ENCODE results near the gene IQCH.

The IQCH gene

DNA sequence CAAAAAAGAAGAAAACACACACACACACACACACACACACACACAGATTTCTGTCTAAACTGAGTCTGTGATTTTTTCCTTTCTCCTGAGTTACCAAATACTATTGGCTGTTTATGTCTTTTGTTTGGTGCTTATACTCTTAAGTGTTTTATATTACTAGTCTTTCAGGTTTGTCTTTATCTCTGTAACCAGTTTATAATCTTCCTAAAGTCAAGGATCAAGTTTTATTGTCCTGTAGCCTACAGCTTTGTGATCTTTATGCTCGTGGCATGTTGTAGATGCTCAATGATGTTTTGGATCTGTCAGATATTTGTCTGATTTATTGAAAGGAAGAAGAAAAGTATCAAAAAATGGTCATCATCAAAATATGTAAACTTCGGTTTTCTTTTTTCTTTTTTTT lies 292.5 kb downstream of the IQCH start:
- Histone ChIP-seq H3K9ac (ENCODE audit: low read length) (no peak overlapping the region), H3K27me3 (ENCODE audit: control insufficient read depth, insufficient read depth, low read length) (no peaks in the 10 kb centered on the region), H3K9me3 (ENCODE audit: control insufficient read depth, low read length) (no peaks in the 10 kb centered on the region), H3K4me1 (ENCODE audit: control insufficient read depth, insufficient read depth, low read length) (peaks cover 12% of the 10 kb centered on the region), H3K4me3 (ENCODE audit: low read length) (no peak overlapping the region), H3K36me3 (ENCODE audit: control insufficient read depth, insufficient read depth, low read length) (peaks cover 8% of the 10 kb centered on the region)

DNA sequence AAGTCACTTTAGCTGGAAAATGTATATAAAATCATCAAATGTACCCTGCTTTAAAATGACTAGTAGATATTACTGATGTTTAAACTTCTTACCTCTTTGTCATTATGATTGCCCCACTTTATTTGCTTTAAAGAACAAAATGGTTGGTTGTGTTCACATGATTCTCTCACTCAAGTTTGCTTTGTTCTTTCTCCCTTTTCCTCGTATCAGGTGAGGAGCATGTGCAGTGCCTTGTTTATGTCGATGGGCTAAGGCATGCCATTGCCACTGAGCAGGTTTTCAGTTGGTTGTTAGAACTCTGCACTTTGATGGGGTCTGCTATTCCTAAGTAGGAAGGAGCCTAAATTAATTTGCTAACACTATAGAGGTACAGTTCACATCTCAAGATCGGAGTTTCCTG lies 293.2 kb downstream of the IQCH start:
- H3K9ac ChIP-seq (ENCODE audit: low read length) = no peak overlapping the region
- H3K4me1 ChIP-seq (ENCODE audit: control insufficient read depth, insufficient read depth, low read length) = peaks cover 12% of the 10 kb centered on the region
- no peaks in the 10 kb centered on the region for H3K9me3 ChIP-seq (ENCODE audit: control insufficient read depth, low read length)
- peaks cover 8% of the 10 kb centered on the region for H3K36me3 ChIP-seq (ENCODE audit: control insufficient read depth, insufficient read depth, low read length)
- H3K4me3 ChIP-seq (ENCODE audit: low read length) = no peak overlapping the region
- no peaks in the 10 kb centered on the region for H3K27me3 ChIP-seq (ENCODE audit: control insufficient read depth, insufficient read depth, low read length)

DNA sequence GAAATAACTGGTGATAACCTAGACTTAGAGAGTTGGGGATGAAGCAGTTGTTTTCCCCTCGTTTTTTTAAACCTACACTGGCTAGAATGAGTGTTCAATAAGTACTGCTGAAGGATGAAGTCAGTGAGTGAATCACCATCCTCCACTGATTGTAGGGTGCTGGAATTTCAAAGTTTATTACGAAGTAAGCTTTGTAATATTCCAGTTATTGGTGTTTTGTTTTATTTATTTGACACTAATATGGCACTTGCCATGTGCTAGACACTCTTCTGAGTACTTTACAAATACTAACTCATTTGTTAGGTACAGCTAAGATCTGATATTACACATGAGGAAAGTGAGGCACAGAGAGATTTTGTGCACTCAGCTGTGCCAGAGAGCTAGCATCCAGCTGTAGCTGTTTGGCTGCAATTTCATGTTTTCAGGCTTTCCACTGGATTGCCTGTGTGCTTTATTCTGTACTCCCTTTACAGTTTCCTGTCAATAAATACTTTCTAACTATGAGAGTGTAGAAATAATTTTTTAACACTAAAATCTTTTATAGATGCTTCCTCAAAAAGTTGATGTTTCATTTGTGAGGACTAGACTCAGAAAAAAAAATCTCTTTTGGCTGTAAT lies 293.8 kb downstream of the IQCH start:
- H3K36me3 ChIP-seq (ENCODE audit: control insufficient read depth, insufficient read depth, low read length) = peaks cover 8% of the 10 kb centered on the region
- no peaks in the 10 kb centered on the region for H3K9me3 ChIP-seq (ENCODE audit: control insufficient read depth, low read length)
- H3K9ac ChIP-seq (ENCODE audit: low read length) = no peak overlapping the region
- H3K27me3 ChIP-seq (ENCODE audit: control insufficient read depth, insufficient read depth, low read length) = no peaks in the 10 kb centered on the region
- peaks cover 7% of the 10 kb centered on the region for H3K4me1 ChIP-seq (ENCODE audit: control insufficient read depth, insufficient read depth, low read length)
- H3K4me3 ChIP-seq (ENCODE audit: low read length) = no peak overlapping the region

DNA sequence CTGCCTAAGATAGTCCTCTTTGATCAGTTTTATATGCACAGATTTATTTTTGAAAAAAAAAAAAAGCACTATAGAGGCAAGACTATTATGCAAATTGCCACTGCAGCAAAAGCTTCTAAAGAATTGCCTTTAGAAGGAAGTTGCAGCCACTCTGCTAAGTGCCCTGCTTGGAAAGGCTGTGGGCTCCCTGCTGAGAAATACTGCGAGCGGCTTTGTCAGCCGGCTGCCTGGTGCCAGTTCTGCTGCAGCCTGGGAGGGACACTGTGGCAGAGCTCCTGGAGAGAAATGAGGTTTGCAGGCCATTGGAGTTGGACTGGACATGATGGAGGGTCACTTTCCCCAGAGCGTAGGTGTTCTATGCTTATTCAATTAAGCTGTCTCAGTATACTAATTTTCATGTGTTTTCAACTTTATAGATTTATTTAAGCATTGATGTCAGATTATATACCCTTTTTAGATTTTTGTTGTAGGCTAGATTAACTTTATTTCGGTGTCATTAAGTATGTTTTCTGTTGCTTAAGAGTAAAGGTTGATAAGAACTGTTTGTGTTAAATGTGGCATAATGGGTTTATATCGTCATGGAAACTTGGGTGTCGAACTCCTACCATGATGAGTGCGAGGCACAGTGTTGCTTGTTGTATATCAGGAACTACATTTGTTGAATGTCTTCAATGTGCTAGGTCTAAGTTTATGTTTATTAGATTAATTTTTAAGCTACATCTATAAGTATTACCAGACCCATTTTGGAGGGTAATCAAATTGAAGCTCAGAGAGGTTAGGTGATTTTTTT lies 294.5 kb downstream of the IQCH start:
- Histone ChIP-seq H3K9me3 (ENCODE audit: control insufficient read depth, low read length) (no peaks in the 10 kb centered on the region), H3K27me3 (ENCODE audit: control insufficient read depth, insufficient read depth, low read length) (no peaks in the 10 kb centered on the region), H3K36me3 (ENCODE audit: control insufficient read depth, insufficient read depth, low read length) (peaks cover 8% of the 10 kb centered on the region), H3K9ac (ENCODE audit: low read length) (no peak overlapping the region), H3K4me3 (ENCODE audit: low read length) (no peak overlapping the region), H3K4me1 (ENCODE audit: control insufficient read depth, insufficient read depth, low read length) (peaks cover under 1% of the 10 kb centered on the region)

DNA sequence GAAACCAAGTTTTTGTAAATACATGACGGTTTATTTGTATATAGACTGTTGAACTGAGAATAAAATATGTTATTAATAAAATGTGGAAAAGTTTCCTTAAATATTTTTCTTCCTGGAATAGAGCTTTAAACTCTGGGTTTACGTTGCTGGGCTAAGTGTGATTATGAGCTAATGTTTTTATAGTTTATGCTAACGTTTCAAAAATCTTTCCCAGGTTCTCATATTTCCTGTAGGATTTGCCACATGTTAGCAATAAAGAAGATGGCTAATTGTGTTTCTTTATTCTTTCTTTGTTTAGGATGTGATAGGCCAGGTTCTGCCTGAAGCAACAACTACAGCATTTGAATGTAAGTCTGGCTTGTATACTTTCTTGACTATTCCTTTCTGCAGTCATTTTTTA lies 295.1 kb downstream of the IQCH start:
- Histone ChIP-seq H3K27me3 (ENCODE audit: control insufficient read depth, insufficient read depth, low read length) (no peaks in the 10 kb centered on the region), H3K36me3 (ENCODE audit: control insufficient read depth, insufficient read depth, low read length) (peaks cover 8% of the 10 kb centered on the region), H3K9me3 (ENCODE audit: control insufficient read depth, low read length) (no peaks in the 10 kb centered on the region), H3K9ac (ENCODE audit: low read length) (no peak overlapping the region), H3K4me3 (ENCODE audit: low read length) (no peak overlapping the region), H3K4me1 (ENCODE audit: control insufficient read depth, insufficient read depth, low read length) (no peaks in the 10 kb centered on the region)

DNA sequence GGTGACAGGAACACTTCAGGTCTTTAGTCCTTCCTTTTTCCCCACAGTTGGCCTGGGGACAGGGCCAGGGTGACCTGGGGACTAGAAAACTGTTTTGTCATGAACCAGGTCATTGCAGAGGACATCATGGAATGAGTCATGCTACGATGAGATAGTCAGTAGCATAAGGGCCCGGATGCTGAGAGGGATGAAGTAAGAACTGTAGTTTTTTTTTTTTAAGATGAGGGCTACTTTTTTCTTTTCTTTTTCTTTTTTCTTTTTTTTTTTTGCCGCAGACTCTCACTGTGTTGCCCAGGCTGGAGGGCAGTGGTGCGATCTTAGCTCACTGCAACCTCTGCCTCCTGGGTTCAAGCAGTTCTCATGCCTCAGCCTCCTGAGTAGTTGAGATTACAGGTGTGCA lies 295.9 kb downstream of the IQCH start:
- H3K36me3 ChIP-seq (ENCODE audit: control insufficient read depth, insufficient read depth, low read length) = peaks cover 8% of the 10 kb centered on the region
- no peaks in the 10 kb centered on the region for H3K27me3 ChIP-seq (ENCODE audit: control insufficient read depth, insufficient read depth, low read length)
- no peak overlapping the region for H3K4me3 ChIP-seq (ENCODE audit: low read length)
- H3K9ac ChIP-seq (ENCODE audit: low read length) = no peak overlapping the region
- no peaks in the 10 kb centered on the region for H3K9me3 ChIP-seq (ENCODE audit: control insufficient read depth, low read length)
- no peaks in the 10 kb centered on the region for H3K4me1 ChIP-seq (ENCODE audit: control insufficient read depth, insufficient read depth, low read length)

DNA sequence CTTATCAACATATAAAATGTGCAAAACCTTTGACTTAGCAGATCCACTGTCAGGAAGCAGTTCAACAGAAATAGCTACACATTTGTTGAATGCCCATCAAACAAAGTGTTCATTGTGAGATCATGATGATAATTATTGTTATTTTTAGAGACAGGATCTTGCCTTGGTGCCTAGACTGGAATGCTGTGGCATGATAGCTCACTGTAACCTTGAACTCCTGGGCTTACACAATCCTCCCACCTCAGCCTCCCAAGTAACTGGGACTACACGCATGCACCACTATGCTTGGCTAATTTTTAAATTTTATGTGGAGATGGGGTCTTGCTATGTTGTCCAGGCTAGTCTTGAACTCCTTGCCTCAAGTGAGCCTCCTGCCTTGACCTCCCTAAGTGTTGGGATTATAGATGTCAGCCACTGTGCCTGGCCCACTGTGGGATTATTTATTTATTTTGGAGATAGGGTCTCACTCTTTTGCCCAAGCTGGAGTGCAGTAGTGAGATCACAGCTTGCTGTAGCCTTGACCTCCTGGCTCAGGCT lies 296.7 kb downstream of the IQCH start:
- Histone ChIP-seq H3K36me3 (ENCODE audit: control insufficient read depth, insufficient read depth, low read length) (peaks cover 8% of the 10 kb centered on the region), H3K9ac (ENCODE audit: low read length) (no peak overlapping the region), H3K4me1 (ENCODE audit: control insufficient read depth, insufficient read depth, low read length) (no peaks in the 10 kb centered on the region), H3K4me3 (ENCODE audit: low read length) (no peak overlapping the region), H3K27me3 (ENCODE audit: control insufficient read depth, insufficient read depth, low read length) (no peaks in the 10 kb centered on the region), H3K9me3 (ENCODE audit: control insufficient read depth, low read length) (no peaks in the 10 kb centered on the region)

Measured in mucosa of stomach (tissue), 1 donor.